Pancreas (tissue), 10 donors: ENCODE data around the gene PACS1. TPM values are rescaled to one million over a fixed set of nuclear protein-coding genes. Genes with fewer than 3 reads are reported as not detected.

Source experiments
- ATAC-seq, 4 donors: fragments of 200-7000 bp; cut with Tn5 transposase; one replicate each; pipeline versions ENCODE4 v1.8.0 to v1.9.1; 2020; ENCODE audit warnings: mild to moderate bottlenecking in 4 of 4, moderate library complexity in 4 of 4
- DNase-seq, 6 donors: peaks; one replicate each; pipeline ENCODE4 v3.0.0-alpha.2; 2020
- FAIRE-seq: peaks from 2 replicates; lab custom pipeline; 2012; peaks lifted over from hg19 to GRCh38; lab: Jason Lieb, UNC
- H3K27ac ChIP-seq, 4 donors: fragments of 200-600 bp; sonication (generic); 1 replicate in 3 of 4; 2 replicates in 1 of 4; pipeline versions ENCODE4 v1.5.0 to v1.8.0; 2020
- H3K27me3 ChIP-seq, 4 donors: fragments of 200-600 bp; one replicate each; pipeline ENCODE4 v1.8.0; 2021
- H3K36me3 ChIP-seq, 3 donors: fragments of 200-600 bp; sonication (generic) in 1 of 3; one replicate each; pipeline versions ENCODE4 v1.5.0 to v1.8.0; 2020 to 2021
- H3K4me1 ChIP-seq, 3 donors: fragments of 200-600 bp; one replicate each; pipeline ENCODE4 v1.8.0; 2021
- H3K4me3 ChIP-seq, 4 donors: fragments of 200-600 bp; sonication (generic) in 2 of 4; one replicate each; pipeline versions ENCODE4 v1.5.0 to v1.8.0; 2020 to 2021
- H3K9me3 ChIP-seq, 4 donors: fragments of 200-600 bp; one replicate each; pipeline ENCODE4 v1.8.0; 2021
- CTCF ChIP-seq, 4 donors: fragments of 200-600 bp; sonication (generic) in 3 of 4; IDR thresholded peaks; one replicate each; pipeline versions ENCODE4 v1.5.0 to v1.8.0; 2021; ENCODE audit warnings: antibody characterized with exemption in 4 of 4
- WGBS, 2 donors: extraction: QIAGEN DNeasy Blood & Tissue Kit; methylation state at CpG; one replicate each; pipeline ENCODE4 v1.1.7; 2013; 5-methylcytosine and 5-hydroxymethylcytosine counted together
- intact Hi-C, 3 donors: fragments of 100-400 bp; cut with DNase I; formaldehyde crosslinking; loops; one replicate each; pipeline versions ENCODE4 v1.11.1 to v1.14.2; 2022
- polyA plus RNA-seq, 2 donors: library from polyadenylated mRNA; stranded (reverse); fragments of 200-250 nt; gene quantifications; one replicate each; pipeline ENCODE4 v1.2.3, GENCODE V29; 2013
- total RNA-seq, 6 donors: library from RNA; stranded (reverse); fragmentation: NEBNext Ultra II Directional in 4 of 6; extraction: Animal tissue kit (Norgen Biotek cat#: 25700) in 4 of 6; gene quantifications; one replicate each; pipeline versions ENCODE4 v1.2.1 to v1.2.4, GENCODE V29; 2021 to 2023
- donor health status: healthy with polysubstance abuse.
- donor health status: DM: no; HTN: no; CAD: no; lungs with moderate emphysema.
- donor health status: DM: no; HTN: no; CAD: no.
- donor health status: control.
- donor health status: control.
- donor health status: Bipolar disorder and iron deficiency.
- donor health status: DM: yes; HTN: yes; CAD: no.
- donor health status: DM: no; HTN: no; CAD: no.
- donor health status: DM: no; HTN: no; CAD: no.
- donor health status: DM: yes; HTN: yes; CAD: no.

The PACS1 gene
- total and polyA plus RNA-seq, 8 donors = 16.9 to 61.0 (median 27.3) TPM

GRCh38 chr11:66290330-66290621, 220.2 kb downstream of the PACS1 start:
- Histone ChIP-seq H3K27me3 (no peaks in the 10 kb centered on the region), H3K9me3 (no peaks in the 10 kb centered on the region), H3K36me3 (no peaks in the 10 kb centered on the region), H3K27ac (peak overlapping the region in 2 of 4 donors; percentile 93 to 99), H3K4me3 (no peak overlapping the region), H3K4me1 (peaks cover 0 to 17% (median 15%) of the 10 kb centered on the region in 3 donors)
- ATAC-seq = no peak
- no peak for TF ChIP-seq CTCF (IDR thresholded peaks at IDR 0.05)
- WGBS, 2 donors = 60 to 64% methylated on average over 2 of the region's 2 CpGs
- intact Hi-C loops = no loop called here
- no peak for DNase-seq
- FAIRE-seq = no peak

- H3K4me1 ChIP-seq = peaks cover 0 to 17% (median 15%) of the 10 kb centered on the region in 3 donors
- no peaks in the 10 kb centered on the region for H3K9me3 ChIP-seq
- DNase-seq (peak in 1 of 6 donors; percentile 68), FAIRE-seq (no peak), ATAC-seq (no peak)
- intact Hi-C loops = no loop called here
- no peaks in the 10 kb centered on the region for H3K36me3 ChIP-seq
- no peak overlapping the region for H3K27ac ChIP-seq
- 16 to 17% methylated on average over 10 to 16 of the region's 16 CpGs for WGBS, 2 donors
- TF ChIP-seq CTCF (IDR thresholded peaks at IDR 0.05) = no peak
- no peaks in the 10 kb centered on the region for H3K27me3 ChIP-seq
- H3K4me3 ChIP-seq = peak overlapping the region in 2 of 4 donors; percentile 57 to 64
Observed at GRCh38 chr11:66291303-66291705, 221.2 kb downstream of the PACS1 start.

GRCh38 chr11:66291706-66292542, 221.9 kb downstream of the PACS1 start, which contains the start of gene TMEM151A:
Gene TMEM151A (plus strand): TSS chr11:66291894. CDS start chr11:66292014, 120 bp downstream.
- DNase-seq = peak in 3 of 6 donors; percentile 64 to 81 (median 75)
- Histone ChIP-seq H3K36me3 (no peaks in the 10 kb centered on the region), H3K27me3 (no peaks in the 10 kb centered on the region), H3K4me1 (peaks cover 0 to 17% (median 15%) of the 10 kb centered on the region in 3 donors), H3K27ac (no peak within 1 kb of the TSS), H3K4me3 (peak within 1 kb of the TSS; percentile 30 to 64 (median 44)), H3K9me3 (no peaks in the 10 kb centered on the region)
- intact Hi-C loops = no loop called here
- ATAC-seq = no peak
- FAIRE-seq = no peak
- TF ChIP-seq CTCF (IDR thresholded peaks at IDR 0.05) = no peak
- 1 to 3% methylated on average over 46 to 95 of the region's 95 CpGs for whole genome bisulfite sequencing, 2 donors

- DNase-seq (peak in 1 of 6 donors; percentile 2), ATAC-seq (no peak), FAIRE-seq (no peak)
- Histone ChIP-seq H3K27me3 (no peaks in the 10 kb centered on the region), H3K9me3 (no peaks in the 10 kb centered on the region), H3K36me3 (no peaks in the 10 kb centered on the region), H3K4me3 (peak overlapping the region in 1 of 4 donors; percentile 64), H3K4me1 (peaks cover 0 to 14% (median 13%) of the 10 kb centered on the region in 3 donors), H3K27ac (no peak overlapping the region)
- TF ChIP-seq CTCF (IDR thresholded peaks at IDR 0.05) = no peak
- intact Hi-C loops = no loop called here
- 42 to 52% methylated on average over 14 to 17 of the region's 17 CpGs for WGBS, 2 donors
Observed at GRCh38 chr11:66292543-66293332, 222.7 kb downstream of the PACS1 start.
